Measurements from ENCODE around the gene IGSF3.
A peak's percentile ranks its signal among the peaks of the same experiment; 100 is the strongest.
"Not testable (repeated sequence)": the region's sequence is repeated elsewhere in the genome, so short reads cannot be mapped to it uniquely, and the experiment has no call there.

Gene IGSF3

GRCh38 chr1:116627357-116627756 is 40.2 kb downstream of the IGSF3 start:
- DNase-seq: not testable (repeated sequence)

GRCh38 chr1:116626915-116627314 is 40.6 kb downstream of the IGSF3 start:
- DNase-seq: not testable (repeated sequence)

GRCh38 chr1:116625155-116625554 is 42.4 kb downstream of the IGSF3 start:
- not testable (repeated sequence) for DNase-seq

GRCh38 chr1:116624040-116624439 is 43.5 kb downstream of the IGSF3 start:
- DNase-seq: no peak

DNA sequence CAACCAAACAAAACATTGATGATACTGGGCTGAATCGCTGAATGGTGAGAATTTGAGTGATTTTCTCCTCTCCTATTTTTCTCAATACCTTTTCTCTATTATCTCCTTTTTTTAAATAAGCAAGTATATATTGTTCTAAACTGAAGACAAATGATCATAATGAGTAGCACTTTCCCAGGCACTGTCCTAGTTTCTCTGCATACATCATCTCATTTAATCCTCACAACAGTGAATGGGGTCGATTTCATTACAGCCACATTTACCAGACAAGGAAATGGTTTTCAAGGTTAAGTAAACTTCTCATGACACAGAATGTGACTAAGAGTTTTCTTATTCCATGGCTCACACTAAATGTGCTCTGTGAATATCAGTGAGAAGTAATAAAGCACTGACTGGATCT is 45.0 kb downstream of the IGSF3 start:
- DNase-seq: not testable (repeated sequence)

DNA sequence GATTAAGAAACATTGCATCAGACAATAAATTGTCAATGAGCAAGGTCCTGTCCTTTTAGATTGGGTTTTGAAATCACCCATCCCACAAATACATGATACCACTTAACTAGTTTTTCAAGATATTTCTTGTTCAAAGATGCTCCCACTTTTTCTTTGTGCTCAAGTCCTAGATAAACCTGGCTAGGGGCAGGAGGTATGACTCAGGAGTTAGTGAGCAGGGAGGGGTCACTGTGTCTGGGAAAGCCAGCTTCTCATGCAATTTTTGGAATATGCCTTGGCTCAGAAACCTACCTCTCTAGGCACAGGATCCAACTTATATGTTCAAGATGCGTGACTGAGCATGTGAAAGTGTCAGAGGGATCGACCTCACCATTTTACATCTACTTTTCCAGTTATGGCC is 45.8 kb downstream of the IGSF3 start:
- DNase-seq: not testable (repeated sequence)

GRCh38 chr1:116620392-116620791 is 47.1 kb downstream of the IGSF3 start:
- DNase-seq: not testable (repeated sequence)

GRCh38 chr1:116619106-116619505 is 48.4 kb downstream of the IGSF3 start:
- not testable (repeated sequence) for DNase-seq

DNA sequence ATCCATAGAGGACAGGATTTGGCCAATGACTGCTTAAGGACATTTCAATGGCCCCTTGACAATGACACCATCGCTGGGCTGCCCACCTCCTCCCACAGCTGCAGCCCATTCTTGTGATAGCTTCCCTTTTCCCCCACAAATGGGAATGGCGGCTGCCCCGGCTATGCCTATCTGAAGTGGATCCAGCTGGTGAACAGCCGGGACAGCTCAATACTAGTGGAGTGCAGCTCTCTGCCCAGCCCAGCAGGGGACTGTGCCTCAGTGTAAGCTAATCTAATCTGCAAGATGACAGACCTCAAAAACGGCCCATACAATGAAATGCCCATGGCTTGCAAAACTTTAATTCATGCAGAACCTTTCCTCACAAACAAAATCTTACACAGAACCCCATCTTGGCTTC is 49.7 kb downstream of the IGSF3 start:
- not testable (repeated sequence) for DNase-seq

GRCh38 chr1:116613825-116614224 is 53.7 kb downstream of the IGSF3 start:
- DNase-seq: not testable (repeated sequence)

GRCh38 chr1:116609801-116610371 is 57.6 kb downstream of the IGSF3 start:
- not testable (repeated sequence) for DNase-seq

- not testable (repeated sequence) for DNase-seq
Observed at GRCh38 chr1:116608841-116609240, 58.7 kb downstream of the IGSF3 start.

DNA sequence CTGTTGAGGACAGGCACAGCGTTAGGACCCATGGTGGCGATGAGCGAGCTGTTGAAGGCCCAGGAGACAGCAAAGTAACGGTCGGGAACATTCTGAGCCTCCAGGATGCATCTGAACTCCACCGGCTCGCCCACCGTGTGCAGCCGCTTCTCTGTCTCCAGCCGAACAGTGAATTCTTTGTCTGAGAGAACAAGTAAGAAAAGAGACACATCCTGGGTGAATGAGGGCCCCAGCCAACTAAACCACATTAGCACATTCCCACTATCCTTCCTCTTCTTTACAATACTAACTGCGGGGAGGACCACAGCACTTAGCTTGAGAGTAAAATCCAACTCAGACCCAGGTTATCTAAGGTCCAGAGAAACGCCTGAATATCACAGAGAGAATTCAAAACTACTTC is 59.4 kb downstream of the IGSF3 start:
- not testable (repeated sequence) for DNase-seq

- not testable (repeated sequence) for DNase-seq
Observed at GRCh38 chr1:116607463-116607862, 60.1 kb downstream of the IGSF3 start.

- peak; percentile 81 for DNase-seq
Observed at GRCh38 chr1:116606067-116606466, 61.5 kb downstream of the IGSF3 start.

DNA sequence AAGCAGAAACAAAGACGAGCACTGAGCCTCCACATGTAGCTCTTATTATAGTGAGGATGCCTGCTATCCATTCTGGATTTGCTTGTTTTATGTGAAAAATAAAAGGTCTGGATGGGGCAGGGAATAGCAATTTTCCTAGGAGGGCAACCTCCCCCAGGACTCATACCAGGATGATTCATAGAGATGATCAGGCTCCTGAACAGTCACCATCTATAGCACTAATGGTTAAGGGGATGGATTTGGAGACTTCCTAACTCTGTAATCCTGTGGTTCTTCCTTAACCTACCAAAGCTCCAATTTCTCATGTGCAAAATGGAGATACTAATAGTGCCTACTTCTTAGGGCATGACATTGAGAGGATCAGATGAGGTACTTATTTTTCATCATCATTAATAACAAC is 62.2 kb downstream of the IGSF3 start:
- DNase-seq: no peak

GRCh38 chr1:116604408-116604807 is 63.1 kb downstream of the IGSF3 start:
- not testable (repeated sequence) for DNase-seq

DNA sequence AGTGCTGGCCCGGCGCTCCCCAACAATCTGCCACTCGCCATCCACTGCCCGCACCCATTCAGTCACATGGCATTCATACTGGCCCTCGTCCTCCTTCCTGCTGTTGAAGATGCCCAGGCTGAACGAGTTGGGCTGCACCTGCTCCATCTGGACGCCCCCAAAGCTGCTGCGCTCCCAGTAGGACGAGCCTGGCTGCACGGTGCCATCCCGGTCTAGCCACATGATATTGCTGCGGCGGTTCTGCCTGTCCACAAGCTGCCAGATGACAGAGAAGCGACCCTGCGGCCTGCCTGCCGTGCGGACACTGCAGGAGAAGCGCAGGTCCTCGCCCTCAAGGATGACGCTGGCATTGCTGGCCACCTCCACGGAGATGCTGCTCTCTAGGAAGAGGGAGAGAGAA is 63.9 kb downstream of the IGSF3 start:
- not testable (repeated sequence) for DNase-seq

GRCh38 chr1:116599369-116599768 is 68.2 kb downstream of the IGSF3 start:
- DNase-seq: not testable (repeated sequence)

- not testable (repeated sequence) for DNase-seq
Observed at GRCh38 chr1:116598420-116599036, 69.0 kb downstream of the IGSF3 start.

DNA sequence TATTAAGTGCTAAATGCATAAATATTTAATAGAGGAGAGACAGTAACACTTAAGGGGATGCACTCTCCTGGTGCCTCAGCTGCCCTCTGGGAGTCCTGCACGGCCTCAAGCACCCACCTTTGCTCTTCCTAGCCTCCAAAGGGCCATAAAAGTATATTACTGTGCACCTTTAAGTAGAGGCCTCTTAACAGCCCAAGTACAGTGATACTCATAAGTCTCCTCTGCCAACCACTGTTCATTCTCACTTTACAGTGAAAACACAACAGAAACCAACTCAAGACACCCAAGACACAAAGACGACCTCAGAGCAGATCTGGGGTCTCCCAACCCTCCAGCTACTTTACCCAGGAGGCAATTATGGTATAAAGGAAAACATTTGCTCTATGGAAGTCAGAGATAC is 70.1 kb downstream of the IGSF3 start:
- DNase-seq: not testable (repeated sequence)

GRCh38 chr1:116596742-116597307 is 70.7 kb downstream of the IGSF3 start:
- DNase-seq: peak; percentile 80

- peak; percentile 69 for DNase-seq
Observed at GRCh38 chr1:116595946-116596741, 71.4 kb downstream of the IGSF3 start.

Measured in MV-4-11 (cell line).